GM19324 (cell line): ENCODE results near the gene GUK1.

Experiments
- ATAC-seq: cut with Tn5 transposase; IDR thresholded peaks from one replicate; pipeline ENCODE4 v1.9.1; 2021; ENCODE audit warnings: mild to moderate bottlenecking, moderate library complexity; ENCODE audit not compliant: unreplicated experiment, low FRiP score

Gene GUK1, protein sequence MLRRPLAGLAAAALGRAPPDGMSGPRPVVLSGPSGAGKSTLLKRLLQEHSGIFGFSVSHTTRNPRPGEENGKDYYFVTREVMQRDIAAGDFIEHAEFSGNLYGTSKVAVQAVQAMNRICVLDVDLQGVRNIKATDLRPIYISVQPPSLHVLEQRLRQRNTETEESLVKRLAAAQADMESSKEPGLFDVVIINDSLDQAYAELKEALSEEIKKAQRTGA

DNA sequence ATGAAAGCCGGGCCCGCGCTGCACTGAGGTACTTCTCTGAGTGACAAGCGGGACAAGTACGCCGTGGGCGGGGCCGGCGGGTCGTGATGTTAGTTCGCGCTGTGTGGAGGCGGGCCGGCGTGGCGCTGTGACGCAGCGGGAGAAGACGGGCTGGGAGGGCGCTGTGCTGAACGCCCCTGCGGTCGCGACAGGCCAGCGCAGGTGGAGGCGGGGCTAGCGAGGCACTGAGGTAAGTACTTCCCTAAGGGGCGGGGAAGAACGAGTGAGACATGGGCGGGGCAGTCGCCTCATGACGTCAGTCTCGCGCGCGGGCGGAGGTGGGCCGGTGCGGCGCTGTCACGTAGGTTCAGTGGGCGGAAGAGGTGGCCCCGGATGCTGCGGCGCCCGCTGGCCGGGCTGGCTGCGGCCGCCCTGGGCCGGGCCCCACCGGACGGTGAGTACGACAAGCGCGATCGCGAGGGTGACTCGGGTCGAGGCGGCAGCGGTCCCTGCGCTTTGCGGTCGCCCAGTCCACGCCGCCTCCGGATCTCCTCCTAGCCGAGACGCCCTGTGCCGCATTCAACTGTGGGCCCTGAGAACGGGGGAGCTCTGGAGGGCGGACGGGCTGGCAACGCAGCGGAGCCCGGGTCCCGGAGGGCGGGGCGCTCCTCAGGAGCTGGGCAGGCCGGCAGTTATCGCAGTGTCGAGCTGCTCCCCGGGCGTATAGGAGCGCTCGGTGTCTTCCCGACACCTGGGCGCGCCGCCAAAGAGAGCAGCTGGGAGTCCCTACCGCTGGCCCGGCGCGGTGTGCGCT, at the start of gene GUK1:
GUK1 (plus strand) TSS at position 349 of the 793 bp plus-strand sequence; CDS start at position 373, 24 bp downstream.
- ATAC-seq: peak; percentile 97

DNA sequence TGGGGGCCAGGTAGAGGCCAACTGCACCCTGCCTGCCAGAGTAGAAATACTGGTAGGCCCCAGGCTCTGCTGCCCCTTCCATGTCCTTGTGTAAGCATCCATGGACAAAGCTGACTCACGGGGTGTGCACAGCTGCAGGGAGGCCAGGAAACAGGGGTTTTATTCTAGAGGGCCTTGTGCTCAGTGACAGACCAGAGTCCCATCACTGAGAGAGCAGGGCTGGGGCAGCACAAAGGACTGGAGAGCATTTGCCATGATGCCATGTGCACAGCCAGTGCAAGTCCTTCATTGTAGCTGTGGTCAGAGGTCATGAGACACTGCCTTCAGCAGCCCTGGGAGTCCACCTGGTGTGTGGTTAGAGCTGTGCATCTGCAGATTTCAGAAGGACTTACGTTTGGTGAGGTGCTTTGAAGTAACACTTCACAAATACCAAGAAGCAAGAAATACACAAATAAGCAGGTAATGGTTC, 49.4 kb upstream of the GUK1 start:
- ATAC-seq: no peak

DNA sequence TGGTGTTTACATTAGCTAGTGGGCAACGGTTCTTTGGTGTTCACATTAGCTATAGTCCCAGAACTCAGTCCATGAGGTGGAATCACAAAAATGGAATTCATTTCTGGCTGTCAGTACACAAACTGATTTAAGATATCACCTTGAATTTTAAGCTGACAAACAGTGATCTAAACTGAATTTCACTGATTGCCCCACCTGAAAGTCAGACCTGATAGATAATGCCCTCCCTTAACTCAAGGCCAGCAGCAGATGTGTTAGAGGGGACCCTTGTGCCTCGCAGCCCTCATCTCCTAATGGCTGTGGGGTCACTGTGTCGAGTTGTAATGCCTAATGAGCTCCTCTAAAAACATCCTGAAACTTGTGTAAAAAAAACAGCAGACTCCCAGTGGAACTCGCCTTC, 49.0 kb upstream of the GUK1 start:
- no peak for ATAC-seq

DNA sequence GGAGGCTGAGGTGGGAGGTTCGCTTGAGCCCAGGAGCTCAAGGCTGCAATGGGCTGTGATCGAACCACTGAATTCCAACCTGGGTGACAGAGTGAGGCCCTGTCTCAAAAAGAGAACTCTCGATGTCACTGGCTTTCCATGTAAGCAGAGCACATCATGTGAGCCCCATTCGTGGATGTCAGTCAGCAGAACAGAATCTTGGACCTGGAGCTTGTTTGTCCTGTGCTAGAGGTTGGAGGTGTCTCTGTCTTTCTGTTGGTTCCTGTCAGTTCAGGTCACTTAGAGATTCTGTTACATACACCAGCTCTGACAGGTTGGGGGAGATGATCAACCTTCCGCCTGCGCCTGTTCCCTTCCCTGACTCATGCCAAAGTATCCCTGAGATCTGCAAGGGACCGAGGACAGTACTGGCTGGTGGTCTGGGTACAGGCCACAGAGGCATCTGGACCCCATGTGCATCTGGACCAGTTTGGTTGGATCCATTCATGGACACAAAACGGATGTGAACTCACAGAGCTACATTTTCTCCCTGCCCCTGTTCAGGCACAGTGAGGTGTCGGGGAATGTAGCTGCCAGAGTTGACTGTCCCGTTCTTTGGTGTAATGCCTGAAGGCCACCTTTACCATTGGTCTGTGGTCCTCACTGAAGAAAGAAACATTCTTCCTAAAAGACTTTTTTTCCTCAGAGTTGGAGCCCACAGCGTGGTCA, 47.6 kb upstream of the GUK1 start:
- ATAC-seq: no peak

DNA sequence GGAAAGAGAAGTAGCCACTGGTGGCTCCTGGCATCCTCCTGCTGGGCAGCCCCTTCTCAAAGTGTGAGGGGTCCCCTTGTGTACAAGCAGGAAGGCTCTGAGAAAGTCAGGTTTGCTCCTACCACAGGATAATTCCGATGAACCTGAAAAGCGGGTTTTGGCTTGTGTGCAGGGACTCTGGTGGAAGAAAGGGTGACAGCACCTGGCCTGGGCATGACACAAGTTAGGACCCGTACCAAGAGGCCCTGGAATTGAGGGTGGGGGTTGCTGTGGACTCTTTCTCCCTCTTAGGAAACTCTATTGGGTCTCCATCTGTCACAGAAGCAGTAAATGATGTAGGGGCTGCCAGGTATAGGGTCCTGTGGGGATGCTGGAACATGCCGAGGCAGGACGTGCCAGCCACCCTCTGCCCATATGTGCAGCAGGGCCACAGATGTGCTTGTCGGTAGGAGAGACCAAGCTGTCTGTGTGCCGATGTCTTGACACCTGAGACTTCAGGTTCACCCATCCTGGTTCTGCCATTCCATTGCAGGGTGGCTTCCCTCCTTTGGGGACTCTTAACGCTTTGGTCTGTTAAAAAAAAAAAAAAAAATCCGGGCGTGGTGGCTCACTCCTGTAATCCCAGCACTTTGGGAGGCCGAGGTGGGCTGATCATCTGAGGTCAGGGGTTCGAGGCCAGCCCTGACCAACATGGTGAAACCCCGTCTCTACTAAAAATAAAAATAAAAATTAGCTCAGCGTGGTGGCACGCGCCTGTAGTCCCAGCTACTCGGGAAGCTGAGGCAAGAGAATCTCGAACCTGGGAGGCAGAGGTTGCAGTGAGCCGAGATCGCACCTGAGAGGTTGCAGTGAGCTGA, 46.8 kb upstream of the GUK1 start:
- no peak for ATAC-seq

DNA sequence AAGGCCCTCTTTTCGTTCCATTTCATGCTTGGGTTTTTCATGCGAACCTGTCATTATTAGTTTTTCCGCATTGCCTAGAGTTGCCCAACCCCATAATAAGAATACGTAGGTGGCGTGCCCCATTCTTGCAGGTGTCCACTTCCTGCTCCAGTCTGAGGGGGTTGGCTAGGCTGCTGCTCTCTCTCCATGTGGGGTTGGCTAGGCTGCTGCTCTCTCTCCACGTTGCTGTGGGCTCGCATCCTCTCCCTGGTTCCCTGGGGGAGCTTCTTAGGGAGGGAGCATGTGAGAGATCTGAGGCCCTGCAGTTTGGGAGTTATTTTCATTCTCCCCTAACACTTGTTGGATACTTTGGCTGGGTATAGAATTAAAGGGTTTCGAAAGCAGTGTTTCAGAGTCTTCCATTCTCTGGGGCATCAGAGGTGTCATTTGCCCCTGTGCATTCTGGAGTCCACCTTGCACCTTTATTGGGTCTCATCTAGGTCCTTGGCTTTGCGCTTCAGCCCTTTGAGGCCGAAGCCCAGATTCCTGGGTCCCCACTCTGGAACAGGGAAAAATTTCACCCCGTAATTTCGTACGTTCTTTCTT, 45.6 kb upstream of the GUK1 start:
- ATAC-seq: no peak

DNA sequence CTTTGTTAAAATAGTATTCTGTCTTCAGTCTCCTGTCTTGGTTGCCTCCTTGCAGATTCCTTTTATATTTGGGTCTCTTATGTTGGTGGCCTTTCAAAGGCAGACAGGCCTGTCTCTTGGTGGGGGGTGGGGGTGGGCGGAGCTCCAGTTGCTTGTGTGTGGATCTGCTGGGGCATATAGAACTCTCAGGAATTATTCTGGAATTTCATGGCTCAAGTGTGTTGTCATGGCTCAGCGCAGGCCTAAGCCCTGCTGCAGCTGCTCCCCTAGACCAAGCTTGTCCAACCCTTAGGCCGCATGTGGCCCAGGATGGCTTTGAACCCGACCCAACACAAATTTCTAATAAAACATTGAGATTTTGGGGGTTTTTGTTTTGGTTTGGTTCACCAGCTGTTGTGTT, 44.9 kb upstream of the GUK1 start:
- ATAC-seq: no peak

DNA sequence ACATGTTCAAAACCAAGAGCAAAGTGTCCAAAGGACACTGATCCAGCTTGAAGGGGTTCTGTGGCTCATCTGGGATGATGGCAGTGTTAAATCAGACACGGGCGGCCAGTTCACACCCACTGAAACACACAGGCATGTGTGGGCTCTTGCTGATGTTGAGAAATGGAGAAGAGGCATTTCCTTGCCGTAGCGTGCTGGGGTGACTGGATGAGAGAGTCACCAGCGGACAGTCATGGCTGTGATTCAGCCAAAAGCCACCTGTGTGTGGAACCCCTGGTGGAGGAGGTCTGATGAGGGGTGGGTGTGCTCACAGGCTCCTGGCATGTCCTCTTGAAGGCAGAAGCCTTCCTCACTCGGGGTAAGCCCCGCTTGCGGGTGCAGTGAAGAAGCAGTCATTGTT, 44.1 kb upstream of the GUK1 start:
- ATAC-seq: no peak

DNA sequence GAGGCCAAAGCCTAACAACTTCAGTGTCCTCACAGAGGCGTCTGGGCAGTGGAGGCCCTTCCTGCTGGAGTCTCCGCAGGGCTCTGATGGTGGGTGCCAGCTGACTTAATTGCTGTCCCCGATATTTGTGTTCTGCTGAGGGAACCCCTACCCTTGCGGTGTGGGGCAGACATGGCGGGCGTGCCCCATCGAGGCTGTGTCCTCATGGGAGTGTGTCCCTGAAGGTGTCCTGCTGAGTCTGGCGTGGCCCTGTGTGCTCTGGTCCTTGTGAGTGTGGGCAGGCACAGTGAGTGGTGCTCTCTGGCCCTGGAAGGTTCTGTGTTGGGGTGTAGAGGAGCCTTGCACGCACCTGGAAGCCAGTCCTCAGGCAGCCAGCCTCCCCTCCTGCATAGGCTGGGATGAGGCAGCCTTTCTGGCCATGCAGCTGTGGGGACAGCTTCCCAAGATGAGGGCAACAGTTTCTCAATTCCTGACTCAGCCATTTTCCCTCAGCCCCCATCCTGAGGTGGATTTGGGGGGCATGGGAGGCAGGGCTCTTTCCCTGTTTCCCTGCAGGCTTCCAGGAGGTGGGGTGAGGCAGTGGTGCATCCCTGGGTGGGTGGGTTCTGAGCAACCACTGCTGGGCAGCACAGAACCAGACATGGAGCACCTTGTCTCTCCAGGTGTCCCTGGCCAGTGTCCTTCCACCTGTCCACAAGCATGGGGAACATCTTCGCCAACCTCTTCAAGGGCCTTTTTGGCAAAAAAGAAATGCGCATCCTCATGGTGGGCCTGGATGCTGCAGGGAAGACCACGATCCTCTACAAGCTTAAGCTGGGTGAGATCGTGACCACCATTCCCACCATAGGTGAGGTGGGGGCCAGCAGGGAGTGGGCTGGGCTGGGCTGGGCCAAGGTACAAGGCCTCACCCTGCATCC, 43.4 kb upstream of the GUK1 start:
- ATAC-seq: no peak

DNA sequence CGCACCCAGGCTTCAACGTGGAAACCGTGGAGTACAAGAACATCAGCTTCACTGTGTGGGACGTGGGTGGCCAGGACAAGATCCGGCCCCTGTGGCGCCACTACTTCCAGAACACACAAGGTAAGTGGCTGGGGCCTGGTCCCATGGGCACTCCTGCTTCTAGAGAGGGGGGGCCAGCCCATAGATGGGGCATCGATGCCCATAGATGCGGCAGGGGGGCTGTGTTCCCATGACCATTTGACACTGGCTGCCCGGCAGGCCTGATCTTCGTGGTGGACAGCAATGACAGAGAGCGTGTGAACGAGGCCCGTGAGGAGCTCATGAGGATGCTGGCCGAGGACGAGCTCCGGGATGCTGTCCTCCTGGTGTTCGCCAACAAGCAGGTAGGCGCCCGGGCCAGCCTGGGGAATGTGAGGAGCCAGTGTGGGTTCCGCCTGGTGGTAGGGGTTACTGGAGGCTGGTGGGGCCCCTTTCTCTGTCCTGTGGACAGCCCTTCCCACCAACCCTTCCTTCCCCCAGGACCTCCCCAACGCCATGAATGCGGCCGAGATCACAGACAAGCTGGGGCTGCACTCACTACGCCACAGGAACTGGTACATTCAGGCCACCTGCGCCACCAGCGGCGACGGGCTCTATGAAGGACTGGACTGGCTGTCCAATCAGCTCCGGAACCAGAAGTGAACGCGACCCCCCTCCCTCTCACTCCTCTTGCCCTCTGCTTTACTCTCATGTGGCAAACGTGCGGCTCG, 42.6 kb upstream of the GUK1 start:
- ATAC-seq: no peak

DNA sequence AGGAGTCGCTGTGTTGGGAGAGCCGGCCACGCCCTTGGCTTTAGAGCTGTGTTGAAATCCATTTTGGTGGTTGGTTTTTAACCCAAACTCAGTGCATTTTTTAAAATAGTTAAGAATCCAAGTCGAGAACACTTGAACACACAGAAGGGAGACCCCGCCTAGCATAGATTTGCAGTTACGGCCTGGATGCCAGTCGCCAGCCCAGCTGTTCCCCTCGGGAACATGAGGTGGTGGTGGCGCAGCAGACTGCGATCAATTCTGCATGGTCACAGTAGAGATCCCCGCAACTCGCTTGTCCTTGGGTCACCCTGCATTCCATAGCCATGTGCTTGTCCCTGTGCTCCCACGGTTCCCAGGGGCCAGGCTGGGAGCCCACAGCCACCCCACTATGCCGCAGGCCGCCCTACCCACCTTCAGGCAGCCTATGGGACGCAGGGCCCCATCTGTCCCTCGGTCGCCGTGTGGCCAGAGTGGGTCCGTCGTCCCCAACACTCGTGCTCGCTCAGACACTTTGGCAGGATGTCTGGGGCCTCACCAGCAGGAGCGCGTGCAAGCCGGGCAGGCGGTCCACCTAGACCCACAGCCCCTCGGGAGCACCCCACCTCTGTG, 41.7 kb upstream of the GUK1 start:
- no peak for ATAC-seq

DNA sequence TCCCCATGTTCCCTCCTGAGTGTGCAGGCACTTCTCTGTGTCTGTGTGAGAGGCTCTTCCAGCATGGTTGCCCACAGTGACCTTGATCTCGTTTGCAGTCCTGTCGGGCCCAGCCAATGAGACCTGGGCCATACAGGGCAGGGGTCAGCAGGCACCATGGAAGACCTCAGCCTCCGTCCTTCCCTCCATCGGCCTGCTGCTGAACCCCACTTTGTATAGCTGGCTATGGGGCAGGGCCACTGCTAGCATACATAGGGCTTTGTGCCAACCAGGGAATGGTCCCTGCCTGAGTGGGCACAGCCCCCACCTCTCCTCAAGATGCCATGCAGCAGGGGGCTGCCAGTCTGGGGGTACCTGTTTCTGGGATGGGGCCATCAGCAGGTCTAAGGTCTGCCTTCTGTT, 40.7 kb upstream of the GUK1 start:
- ATAC-seq: no peak

DNA sequence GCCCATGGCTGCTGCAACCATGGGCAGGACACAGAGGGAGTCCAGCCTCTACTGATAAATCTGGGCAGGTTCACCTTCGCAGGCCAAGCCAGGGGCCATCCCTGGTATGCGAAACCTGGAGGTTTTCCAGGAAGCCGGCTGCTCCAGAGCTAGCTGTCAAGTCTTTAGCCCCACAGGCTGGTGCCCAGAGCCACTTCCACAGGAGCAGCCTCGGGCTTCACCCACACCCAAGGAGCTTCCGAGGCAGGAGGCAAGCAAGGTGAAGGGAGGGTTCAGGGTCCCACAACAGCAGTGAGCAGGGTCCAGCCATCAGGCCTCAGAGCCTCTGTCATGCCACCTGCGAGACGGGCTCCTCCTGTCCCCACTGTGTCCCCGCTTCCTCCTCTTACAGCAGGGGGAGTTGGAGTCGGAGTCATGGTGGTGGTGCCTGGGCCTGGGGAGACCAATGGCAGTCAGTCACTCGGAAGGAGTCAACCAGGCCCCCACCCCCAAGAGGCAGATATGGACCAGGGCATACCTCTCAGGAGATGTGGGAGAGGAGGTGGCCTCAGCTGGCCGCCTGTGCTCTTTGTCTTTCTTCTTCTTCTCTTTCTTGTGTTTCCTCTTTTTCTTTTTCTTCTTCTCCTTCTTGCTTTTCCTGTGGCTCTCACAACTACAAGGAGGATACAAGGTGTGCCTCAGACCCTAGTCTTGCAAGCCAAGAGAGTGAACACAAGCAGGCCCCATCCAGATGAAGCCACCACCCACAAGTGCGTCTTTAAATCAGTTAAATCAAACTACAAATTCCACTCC, 39.1 kb upstream of the GUK1 start:
- no peak for ATAC-seq

DNA sequence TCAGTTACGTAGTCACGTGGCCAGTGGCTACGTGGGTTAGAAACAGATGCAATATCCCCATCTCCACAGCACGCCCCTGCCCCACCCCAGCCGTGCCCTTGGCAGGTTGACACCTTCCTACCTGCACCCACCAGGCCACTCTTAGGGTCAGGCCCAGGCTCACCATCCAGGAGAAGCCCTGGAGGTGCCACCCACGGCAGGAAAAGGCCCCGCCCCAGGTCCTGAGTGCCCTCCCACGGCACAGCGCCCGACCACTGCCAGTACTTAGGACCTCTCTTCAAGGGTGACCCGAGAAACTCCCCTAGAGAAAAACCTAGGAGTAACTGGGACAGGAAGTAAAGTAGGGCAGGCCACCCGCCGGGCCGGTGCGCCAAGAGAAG, 38.5 kb upstream of the GUK1 start:
- ATAC-seq: no peak

DNA sequence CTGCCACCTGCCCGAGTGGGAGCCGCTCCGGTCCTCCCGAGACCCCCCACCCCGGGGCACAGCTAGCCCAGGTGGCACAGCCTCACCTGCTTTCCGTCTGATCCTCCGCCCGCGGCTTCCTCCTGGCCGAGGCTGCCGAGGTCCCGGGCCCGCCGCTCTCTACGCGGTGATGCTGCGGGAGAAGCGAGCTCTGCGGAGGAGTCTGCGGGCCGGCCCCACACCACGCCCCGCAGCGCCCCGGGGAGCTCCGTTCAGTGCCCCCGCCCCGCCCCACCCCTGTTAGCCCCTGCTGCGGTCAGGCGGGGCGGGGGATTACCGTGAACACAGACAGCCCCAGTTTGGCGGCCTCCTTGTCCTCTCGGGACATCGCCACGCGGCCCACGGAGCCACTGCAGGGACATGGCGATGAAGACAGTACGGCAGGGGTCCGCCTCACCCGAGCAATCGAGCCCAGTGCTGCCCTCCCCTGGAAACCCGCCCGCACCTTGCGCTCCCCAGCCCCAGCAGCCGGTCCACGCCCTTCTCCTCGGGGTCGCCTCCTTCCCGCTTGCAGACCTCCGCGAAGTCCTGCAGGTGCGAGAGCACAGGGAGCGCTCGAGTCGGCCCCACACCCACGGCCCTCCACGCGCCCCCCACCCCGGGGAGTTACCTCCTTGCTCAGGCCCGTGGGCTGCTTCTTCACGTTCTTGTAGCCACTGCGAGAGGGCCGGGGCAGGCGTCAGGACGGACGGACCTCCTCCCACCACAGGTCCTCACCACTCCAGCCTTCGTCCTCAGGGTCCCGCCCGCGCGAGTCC, 37.9 kb upstream of the GUK1 start:
- no peak for ATAC-seq

DNA sequence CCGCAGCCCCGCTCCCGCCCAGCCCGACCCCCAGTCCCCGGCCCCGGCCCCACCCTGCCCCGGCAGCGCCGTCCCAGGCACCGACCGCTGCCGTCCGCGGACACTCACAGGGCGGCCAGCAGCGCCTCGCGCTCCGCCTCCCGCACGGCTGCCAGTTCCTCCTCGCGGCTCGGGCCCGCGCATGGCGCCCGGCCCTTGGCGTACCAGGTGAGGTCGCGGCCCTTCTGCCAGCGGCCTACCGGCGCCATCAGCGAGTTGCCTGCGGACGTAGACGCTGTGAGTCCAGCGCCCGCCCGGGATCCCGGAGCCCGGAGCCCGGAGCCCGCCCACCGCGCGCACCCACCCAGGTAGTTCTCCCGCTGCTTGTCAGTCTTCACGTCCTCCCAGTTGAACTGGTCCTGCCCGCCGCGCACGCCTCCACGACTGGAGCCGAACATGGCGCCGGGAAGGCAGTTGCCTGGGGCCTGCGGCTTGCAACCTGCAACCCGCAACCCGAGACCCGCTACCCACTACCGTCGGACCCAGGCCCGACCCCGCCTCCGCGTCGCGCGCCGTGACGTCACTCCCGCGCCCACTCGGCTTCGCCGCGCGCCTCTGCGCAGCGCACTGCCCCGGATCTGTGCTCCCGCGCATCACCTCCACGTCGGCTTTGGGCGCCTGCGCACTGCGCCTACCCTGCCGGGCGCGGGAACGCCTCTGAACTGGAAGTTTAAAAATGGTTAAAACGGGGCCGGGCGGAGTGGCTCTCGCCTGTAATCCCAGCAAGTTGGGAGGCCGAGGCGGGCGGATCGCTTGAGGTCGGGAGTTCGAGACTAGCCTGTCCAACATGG, 37.1 kb upstream of the GUK1 start, which contains the start of gene C1orf35:
C1orf35 (minus strand) TSS at position 535 of the 830 bp plus-strand sequence; CDS start at position 437, 98 bp downstream.
- peak; percentile 82 for ATAC-seq
